GF-D8 (cell line): ENCODE data around the gene DUOX1.

ENCODE experiments used
- DNase-seq: peaks from one replicate; lab custom pipeline; 2025; lab: John Stamatoyannopoulos, UW

The DUOX1 gene

DNA sequence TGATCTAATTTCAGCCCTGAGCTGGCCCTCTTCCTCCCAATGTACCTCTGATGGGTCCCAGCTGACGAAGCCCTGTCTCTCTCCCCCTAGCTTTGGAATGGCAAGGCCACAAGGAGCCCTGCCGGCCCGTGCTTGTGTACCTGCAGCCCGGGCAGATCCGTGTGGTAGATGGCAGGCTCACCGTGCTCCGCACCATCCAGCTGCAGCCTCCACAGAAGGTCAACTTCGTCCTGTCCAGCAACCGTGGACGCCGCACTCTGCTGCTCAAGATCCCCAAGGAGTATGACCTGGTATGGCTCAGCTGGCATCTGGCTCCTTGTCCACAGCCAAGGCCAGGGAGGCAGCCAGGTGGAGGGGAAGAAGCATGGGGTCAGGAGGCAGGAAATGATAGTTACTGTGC lies 14.2 kb downstream of the DUOX1 start:
- no peak for DNase-seq

DNA sequence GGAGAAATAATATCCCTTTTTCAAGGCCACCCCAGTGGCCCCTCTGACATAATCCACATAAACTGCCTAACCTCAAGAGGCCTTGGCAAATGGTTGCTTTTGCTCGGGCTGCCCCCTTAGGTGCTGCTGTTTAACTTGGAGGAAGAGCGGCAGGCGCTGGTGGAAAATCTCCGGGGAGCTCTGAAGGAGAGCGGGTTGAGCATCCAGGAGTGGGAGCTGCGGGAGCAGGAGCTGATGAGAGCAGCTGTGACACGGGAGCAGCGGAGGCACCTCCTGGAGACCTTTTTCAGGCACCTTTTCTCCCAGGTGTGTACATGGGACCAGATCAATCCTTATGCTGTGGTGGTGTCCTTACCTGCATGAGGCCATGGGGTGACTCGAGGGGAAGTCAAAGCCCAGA lies 15.0 kb downstream of the DUOX1 start:
- DNase-seq, result no peak

DNA sequence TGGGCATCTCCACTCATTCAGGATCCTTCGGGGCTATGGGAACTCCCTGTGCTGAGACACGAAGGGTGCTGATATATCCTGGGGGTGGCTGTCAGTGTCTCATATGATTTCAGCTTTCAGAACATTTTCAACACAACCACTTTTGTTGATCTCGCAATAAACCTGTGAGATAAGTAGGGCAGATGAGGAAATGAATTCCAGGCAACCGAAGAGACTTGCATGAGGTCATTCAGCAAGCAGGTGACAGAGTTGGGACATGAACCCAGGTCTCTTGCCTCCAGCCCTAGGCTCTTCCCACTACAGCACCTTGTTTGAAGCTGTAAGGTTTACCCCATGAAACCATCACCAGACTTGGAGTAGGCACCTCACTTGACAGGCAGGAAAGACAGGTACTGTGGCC lies 16.6 kb downstream of the DUOX1 start:
- no peak for DNase-seq

DNA sequence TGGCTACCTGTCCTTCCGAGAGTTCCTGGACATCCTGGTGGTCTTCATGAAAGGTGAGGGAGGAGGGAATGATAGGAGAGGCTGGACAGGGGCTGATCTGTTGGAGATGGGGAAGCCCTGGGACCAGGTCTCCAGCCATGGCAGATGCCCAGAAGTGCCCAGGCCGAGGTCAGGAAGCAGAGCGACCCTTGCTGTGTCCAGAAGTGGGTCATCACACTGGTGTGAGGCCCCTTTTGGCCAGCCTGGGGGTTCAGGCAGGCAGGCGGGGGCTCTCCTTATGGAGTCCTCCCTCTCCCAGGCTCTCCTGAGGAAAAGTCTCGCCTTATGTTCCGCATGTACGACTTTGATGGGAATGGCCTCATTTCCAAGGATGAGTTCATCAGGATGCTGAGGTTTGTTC lies 17.8 kb downstream of the DUOX1 start:
- DNase-seq, result no peak

DNA sequence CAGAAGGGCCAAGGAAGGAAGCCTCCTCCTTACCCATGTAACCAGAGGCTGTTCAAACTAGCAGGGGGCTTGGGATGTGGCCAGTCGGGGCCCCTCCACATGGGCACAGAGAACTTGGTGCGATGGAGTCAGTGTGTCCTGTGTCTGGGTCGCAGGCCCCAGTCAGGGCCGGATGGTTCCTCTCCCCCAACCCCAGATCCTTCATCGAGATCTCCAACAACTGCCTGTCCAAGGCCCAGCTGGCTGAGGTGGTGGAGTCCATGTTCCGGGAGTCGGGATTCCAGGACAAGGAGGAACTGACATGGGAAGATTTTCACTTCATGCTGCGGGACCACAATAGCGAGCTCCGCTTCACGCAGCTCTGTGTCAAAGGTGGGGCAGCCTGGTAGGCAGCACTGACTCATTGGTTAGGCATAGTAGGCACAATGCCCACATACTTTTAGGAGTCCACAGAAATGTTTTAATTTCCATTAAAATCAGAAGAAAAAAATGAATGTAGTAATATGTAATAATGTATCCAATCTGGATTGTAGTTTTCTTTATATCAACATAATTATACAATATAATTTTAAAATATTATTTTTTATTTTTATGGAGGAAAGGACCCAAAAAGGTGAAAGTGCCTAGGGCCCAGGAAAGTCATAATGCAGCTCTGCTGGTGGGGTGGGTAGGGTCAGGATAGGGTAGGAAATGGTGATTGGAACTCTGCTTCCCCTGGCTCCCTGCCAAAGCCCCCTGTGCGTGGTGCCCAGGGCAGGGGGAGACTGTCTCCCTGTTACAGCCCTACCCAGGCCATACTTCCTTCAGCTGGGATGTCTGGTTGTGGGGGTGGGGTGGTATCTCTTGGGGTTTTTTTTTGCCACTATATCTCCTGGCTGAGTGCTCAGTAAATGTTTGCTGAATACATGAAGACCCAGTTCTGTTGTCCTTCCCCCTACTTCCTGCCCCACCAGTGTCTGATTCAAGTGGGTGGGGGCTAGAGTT lies 18.6 kb downstream of the DUOX1 start:
- no peak for DNase-seq

DNA sequence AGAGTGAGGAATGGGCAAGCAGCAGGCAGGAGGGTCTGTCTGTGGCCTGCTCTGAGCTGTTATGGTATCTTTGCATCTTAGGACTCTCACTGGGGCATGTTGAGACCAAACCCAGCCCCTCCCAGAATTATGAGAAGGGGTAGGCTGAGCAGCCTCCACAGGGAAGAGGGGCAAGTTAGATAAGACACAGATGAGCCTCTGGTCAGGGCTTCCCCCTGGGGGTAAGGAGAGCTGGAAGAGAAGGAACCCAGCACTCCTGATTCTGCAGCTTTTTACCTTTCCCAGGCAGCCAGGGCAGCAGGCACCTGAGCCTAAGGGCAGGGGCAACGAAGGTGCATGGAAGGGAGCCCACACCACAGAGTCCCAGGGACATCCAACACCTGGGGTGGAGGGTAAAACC lies 19.3 kb downstream of the DUOX1 start:
- no peak for DNase-seq

DNA sequence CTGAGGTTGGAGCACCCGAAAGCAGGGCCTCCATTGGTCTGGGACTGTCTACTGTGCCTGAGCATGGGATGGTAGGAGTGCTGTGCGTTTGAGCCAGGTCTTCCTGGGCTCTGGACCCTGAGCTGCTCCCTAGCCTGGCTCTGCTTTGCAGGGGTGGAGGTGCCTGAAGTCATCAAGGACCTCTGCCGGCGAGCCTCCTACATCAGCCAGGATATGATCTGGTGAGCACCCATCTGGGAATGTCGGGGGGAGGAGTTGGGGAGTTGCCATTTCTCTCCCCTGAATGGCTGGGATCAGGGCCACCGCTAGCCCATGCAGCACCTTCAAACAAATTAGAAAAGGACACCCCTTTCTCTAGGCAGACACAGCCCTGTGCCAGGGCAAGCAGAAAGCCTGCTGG lies 20.7 kb downstream of the DUOX1 start:
- DNase-seq, result no peak

DNA sequence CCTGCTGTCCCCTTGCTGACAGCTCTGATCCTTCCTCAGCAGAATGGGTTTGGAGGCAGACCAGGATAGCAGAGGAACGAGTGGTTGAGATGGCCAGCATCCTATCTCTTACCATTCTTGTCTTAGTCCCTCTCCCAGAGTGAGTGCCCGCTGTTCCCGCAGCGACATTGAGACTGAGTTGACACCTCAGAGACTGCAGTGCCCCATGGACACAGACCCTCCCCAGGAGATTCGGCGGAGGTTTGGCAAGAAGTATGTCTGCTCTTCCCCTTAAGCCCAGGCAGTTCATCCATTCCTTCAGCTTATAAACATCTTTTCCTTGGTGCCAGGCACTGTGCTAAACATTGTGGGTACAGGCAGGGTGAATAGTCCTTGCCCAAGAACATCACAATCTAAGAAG lies 21.2 kb downstream of the DUOX1 start:
- no peak for DNase-seq

DNA sequence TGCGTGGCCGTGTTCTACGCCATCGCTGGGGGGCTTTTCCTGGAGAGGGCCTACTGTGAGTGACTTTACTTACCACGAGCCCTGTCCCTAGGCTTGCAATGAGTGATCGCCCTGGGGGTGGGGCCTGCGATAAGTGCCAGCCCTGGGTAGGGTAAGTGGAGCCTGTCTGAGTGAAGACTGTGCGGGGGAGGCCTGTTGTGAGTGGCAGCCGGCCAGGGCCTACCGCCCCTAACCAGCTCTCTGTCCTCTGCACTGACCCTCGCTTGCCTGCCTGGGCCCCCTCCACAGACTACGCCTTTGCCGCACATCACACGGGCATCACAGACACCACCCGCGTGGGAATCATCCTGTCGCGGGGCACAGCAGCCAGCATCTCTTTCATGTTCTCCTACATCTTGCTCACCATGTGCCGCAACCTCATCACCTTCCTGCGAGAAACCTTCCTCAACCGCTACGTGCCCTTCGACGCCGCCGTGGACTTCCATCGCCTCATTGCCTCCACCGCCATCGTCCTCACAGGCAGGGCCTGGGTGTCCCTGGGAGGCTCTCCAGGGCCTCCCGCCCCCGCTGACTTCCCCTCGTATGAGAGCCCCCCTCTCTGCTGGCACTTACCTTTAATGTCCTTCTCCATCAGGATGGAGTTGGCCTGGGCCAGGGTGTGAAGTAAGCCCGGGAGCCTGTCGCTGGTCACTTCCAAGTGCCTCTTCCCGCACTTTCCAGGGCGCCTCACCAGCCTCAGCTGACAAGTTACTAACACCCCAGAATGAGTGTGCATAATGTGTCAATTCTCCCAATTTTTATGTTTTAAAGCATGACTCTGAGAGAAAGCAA lies 22.4 kb downstream of the DUOX1 start:
- no peak for DNase-seq

DNA sequence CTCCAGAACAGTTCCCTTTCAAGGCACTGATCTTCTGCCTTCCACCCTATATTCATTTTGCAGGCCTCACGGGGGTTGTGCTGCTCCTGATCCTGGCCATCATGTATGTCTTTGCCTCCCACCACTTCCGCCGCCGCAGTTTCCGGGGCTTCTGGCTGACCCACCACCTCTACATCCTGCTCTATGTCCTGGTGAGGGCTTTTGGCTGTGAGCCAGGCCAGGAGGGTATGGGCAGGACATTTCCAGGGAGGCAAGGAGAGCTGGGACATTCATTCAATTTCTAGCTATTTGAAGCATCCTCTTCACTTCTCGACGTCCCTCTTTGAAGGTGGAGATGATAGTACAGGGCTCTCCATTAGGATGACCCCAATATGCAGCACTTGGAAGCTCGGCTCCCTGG lies 25.9 kb downstream of the DUOX1 start:
- DNase-seq, result no peak

DNA sequence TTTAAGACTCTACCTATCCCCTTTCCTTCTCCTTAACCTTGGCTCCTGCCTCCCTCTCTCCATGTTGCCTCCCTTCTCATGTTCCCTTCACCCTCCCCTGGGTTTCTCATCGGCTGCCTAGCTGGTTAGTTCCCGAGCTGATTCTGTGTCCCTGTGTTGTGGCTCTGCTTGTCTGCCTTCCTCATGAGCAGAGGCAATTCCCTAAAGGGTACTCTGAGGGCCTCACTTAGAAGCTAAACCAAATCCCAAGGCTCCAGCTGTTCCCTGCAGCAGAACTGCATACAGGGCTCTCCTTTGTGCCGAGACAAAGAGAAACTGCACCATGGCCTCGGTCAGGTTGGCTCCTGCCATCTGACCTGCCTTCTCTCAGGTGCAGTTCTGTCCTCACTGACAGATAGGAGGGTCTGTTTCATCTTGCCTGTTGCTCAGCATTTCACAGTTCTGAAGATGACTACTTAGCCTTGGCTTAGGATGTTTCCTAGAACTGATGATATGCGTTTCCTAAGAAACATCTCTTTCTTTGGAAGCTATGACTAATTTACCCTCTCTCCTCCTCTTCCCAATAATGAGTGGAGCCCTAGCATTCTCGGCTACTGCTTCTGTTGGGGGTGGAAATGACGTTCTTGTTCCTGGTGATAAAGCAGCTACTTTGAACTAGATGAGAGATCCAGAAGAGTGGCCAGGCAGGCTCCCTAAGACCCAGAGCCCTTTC lies 27.1 kb downstream of the DUOX1 start:
- no peak for DNase-seq

DNA sequence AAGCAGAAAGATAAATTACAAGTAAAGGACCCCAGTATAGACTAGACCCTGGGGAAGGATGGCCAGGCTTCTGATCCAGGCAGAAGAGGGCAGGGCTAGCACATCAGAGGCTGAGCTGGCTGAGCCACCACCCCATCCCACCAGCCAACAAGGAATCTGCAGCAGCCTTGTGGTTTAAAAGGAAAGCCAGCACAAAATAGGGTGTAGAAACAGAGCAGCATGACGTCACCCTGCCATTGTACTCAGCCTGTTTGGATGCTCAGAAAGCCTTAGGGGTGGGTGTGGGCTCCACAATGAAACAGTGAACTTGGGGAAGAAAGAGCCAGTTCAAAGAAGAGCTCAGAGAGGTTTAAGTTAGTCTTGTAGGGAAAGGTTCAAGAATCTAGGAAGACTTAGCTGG lies 28.2 kb downstream of the DUOX1 start:
- no peak for DNase-seq

DNA sequence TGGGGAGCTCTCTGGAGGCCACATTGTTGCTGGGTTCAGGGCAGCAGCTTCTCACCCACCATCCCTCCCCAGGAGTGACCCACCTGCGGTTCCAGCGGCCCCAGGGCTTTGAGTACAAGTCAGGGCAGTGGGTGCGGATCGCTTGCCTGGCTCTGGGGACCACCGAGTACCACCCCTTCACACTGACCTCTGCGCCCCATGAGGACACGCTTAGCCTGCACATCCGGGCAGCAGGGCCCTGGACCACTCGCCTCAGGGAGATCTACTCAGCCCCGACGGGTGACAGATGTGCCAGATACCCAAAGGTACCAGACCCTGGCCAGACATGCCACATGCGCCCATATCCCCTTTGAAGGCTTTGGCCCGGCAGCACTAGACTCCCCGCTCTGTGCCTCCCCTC lies 31.9 kb downstream of the DUOX1 start:
- DNase-seq, result no peak

DNA sequence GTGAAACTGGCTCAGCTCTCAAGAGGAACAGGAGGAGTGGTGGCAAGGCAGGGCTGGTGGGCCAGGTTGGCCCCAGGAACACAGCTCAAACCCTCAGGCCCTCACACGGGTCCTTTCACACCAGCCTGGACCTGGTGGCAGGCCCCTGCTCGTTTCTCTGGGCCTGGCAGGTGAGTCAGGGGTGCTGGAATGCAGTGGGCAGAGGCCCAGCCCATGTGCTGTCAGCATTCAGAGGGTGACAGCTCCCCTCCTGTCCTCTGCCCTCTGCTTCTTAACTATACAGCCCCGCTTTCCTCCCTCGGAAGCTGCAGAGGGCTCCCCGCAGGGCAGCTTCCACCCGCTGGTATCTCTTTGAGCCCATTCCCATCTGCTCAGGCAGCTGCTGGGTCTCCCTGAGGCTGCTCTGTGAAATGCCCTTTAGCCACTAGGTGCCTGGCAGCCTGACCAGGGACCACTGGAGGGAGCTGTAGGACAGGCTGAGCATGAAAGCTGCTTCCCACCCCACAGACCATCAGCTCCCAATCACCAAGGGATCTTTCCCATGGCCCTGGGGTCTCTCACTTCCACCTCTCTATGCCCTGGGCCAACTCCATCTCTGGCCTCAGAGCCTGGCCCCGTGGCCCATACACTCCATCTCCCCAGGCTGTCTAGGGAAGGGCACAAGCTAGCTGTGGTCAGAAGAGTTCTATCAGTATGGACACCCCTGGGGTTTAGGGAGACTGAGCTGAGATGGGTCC lies 33.1 kb downstream of the DUOX1 start:
- peak; percentile 1 for DNase-seq

DNA sequence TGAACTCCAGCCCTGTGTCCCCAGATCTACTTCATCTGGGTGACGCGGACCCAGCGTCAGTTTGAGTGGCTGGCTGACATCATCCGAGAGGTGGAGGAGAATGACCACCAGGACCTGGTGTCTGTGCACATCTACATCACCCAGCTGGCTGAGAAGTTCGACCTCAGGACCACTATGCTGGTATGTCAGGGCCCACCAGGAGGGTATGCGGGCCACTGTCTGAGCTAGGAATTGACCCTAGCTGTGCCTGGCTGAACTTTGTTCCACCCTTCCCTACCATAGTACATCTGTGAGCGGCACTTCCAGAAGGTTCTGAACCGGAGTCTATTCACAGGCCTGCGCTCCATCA lies 33.7 kb downstream of the DUOX1 start:
- DNase-seq, result no peak

DNA sequence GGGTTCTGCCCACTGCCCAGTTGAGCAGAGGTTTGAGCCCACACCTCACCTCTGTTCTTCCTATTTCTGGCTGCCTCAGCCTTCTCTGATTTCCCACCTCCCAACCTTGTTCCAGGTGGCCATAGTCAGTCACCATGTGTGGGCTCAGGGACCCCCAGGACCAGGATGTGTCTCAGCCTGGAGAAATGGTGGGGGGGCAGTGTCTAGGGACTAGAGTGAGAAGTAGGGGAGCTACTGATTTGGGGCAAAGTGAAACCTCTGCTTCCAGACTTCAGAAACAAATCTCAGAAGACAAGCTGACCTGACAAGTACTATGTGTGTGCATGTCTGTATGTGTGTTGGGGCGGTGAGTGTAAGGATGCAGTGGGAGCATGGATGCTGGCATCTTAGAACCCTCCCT lies 35.1 kb downstream of the DUOX1 start:
- no peak for DNase-seq

DNA sequence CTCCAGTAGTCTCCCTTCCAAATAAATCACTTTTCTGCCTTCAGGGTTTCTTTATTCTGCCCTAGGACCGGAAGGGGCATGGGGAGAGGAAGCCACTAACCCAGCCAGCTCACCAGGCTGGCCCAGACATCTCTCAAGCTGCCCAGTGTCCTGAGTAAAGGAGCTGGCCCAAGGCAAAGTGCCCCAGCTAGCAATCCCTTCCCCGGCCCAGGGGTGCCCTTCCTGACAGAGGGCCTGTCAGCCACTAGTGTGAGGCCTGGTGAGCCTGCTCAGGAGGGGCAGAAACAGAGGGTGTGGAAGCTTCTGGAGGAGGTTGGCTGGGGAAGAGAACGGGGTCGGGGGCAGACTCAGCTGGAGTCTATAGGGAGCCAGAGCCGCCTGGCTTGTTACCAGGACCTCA lies 35.7 kb downstream of the DUOX1 start:
- DNase-seq, result no peak

DNA sequence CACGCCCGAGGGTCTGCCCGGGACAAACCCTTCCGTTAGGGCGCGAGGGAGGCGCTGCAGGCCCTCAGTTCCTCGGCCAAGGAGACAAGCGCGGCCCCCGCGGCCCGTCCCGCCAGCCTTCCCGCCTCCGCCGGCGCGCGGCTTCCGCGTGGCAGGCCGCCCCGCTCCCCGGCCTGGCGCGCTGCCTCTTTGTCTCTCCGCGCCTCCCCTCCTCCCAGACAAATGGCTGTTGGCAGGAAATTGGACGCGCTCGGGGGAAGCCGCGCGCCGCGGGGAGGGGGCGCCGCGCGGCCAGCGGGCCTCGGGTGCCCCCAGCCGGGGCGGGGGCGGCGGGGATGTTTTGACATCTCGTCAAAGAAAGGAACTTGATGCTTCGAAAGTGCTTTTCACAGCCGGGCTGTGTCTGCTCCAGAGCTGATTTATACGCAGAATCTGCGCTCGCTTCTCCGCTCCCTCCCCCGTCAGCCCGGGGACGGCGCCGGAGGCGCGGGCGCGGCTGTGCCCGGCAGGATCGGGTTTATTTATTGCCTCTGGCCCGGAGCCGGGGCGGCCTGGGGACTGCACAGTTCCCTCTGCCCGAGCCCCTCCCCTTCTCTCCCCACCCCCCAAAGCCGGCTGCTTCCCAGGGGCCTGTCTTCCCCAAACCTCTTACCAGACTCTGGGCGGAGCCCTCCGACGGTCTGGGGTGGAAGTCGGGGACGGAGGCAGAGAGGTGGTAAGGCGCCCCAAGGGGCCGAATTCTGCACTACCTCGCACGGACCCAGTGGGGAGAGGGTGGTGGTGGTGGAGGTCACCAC lies 37.2 kb downstream of the DUOX1 start:
- peak; percentile 40 for DNase-seq

DNA sequence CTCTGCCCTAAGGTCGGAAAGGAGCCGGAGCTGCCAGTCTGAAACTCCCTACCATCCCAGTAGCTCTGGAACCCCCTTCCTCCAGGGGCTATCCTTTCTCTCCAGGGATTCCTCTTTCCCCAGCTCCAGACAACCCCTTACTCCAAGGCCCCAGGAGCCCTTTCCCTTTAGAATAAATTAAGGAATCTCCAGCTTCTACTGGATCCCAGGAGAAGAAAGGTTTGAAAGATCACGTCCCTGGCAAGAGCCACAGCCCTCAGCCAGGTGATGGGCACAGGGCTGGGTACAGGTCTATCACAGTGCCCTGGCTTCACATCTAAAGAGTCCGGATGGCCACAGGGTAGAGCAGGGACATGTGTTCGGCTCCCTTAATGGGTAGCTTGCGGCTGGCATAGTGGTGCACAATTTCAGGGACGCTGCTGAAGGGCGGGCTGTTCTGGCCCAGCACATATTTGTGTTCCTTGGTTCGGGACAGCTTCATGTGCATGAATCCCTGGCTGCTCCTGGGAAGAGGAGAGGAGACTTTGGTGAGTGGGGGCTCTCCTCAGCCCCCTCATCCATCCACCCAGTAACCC lies 37.9 kb downstream of the DUOX1 start:
- no peak for DNase-seq

DNA sequence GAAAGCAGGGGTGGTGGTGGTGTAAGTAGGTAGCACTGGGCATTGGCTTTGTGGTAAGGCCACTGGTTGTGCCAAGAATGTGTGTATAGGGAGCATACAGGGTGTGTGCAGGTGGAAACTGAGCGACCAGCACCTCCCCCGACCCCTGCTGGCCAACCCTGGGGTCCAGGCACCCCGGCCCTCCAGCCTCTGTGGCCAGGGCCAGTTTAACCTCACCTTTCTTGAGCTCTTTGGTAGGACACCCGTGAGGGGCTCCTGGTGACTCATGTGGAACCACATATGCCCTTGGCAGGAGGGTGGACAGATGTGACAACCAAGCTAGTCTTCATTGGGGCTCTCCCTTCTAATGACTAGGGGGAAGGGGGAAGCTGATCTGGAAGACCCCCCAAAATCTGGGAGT lies 38.5 kb downstream of the DUOX1 start:
- DNase-seq, result no peak
